GM21390 (cell line): ENCODE measurements around the gene IL22.

Source experiments
- ATAC-seq: cut with Tn5 transposase; IDR thresholded peaks from one replicate; pipeline ENCODE4 v1.9.1; 2021; ENCODE audit not compliant: unreplicated experiment

Gene IL22, protein sequence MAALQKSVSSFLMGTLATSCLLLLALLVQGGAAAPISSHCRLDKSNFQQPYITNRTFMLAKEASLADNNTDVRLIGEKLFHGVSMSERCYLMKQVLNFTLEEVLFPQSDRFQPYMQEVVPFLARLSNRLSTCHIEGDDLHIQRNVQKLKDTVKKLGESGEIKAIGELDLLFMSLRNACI

DNA sequence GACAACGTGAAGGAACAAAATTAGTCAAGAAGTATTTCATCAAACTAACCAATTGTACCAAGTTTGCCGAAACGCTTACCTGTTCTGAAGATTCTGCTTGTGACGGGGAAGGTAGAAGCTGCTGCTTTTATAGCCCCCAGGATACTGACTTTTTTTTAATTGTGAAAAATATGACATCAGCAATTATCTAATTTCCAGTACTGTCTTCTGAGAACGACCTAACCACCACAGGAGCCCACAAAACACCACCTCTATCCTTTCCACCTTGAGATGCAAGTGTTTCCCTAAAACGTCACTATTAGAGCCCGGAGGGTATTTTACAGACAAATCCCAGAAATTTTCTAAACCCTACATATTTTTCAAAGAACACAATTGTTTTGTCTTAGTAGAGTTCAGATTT is at the start of gene IL22:
IL22 (minus strand) TSS at position 101 of the 400 bp plus-strand sequence. CDS start 156 bp downstream, outside the sequence.
- ATAC-seq, result no peak

DNA sequence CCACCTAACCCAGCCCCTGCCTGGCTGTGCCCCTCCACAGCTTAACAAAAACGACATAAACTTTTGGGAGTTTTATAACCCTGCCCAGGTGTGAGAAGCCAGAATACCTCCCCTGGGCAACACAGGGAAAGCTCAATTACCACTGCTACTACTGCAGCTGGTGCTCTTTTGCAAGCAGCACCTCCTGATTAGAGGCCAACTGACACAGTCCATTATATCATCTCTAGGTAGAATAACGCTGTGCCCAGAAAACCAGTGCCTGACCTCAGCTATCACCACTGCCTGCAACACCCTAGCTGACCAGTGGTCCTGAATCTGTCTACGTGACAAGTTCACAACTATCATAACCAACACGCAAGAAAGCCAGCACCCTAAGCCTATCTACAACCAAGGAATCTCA is 44.5 kb upstream of the IL22 start:
- no peak for ATAC-seq

DNA sequence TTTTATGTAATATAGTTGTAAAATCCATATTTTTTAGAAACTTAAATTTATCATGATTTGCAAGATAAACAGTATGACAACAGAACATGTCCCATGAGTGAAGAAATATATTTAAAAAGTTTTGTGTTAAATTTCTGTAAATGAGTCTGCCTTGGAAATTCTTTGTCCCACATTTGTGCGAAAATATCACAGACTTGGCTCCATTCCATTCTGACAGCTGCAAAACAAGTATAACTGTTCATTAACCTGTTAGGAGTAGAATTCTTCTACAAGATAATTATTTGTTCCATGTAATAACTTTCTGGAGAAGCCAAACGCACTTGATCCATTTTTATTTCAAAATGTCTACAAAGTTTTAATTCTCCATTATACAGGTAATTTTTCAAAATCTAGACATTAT is 40.8 kb upstream of the IL22 start:
- ATAC-seq, result no peak

DNA sequence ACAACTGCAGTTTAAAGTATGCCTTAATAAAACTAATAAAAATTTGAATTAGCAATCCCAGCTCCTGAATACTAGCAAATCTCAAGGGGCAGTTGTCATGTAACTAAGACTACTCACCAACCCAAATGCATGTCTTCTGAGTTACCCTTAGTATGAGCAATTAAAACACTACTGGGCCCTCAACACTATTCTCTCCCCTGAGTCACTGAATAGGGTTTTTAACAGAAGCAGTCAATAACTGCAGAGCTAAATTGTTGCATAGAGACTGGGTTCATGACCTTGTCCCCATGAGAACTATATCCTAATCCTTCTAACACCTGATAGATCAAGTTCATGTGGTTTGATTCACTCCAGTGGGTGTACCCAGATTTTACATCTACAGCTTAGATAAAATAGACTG is 39.9 kb upstream of the IL22 start:
- ATAC-seq, result no peak

DNA sequence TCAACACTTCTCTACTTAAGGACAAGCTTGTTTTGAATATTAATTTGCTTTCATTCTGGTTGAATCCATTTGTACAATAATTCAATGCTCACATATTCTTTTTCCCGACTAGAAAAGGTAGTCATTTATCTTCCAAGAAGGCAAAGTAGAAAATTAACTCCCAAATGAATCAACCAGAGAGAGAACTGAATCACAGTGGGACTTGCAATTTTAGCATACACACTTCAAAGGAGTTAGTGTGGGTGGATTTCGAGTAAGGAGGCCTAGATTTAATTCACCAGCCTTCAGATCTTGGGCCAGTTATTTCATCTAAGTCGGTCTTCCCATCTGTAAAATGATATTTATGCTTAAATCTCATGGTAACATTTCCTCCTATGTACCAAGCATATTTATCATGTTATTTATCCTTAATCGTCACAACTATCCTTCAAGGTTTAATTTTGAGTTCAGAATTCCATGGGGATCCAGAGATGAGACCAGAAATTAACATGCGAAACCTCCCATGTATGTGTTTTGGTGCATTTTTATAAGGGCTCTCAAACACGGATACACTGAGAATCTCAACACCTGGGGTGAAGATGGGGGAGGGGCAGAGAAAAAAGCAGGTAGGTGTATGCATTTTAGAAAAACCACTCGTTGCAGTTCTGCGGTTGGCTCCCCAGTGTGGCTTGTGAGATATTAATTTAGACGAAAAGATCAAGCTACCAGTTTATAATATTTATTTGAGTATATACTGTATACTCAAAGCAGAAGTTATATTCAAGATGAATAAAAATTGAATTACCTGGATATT is 38.9 kb upstream of the IL22 start:
- ATAC-seq, result no peak

DNA sequence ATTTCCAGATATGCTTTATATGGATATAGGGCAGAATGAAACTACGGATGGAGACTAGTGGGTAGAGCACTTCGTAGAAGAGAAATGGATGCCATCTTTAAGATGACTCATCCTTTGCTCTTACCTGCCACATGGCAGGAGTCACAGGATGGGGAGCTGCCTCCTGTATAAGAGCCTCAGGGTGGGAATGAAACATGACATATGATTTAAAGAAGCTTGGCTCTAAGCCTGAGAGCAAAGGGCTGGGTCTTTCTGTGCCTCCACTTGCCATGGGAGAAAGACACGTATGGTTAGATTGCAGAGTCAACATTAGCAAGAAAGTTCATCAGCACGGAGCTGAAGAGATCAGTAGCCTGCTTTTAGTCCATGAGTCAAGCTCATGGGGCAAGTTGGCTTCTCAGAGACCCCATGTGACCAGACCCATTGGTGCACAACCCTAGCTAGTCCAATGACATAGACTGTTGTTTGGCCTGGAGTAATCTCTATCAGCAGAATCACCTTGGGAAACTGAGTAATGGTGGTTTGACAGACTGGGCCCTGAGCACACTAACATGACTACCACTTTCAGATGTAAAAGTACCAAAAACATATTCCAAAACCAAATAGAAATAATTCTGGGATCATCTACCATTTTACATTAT is 38.1 kb upstream of the IL22 start:
- ATAC-seq, result no peak

DNA sequence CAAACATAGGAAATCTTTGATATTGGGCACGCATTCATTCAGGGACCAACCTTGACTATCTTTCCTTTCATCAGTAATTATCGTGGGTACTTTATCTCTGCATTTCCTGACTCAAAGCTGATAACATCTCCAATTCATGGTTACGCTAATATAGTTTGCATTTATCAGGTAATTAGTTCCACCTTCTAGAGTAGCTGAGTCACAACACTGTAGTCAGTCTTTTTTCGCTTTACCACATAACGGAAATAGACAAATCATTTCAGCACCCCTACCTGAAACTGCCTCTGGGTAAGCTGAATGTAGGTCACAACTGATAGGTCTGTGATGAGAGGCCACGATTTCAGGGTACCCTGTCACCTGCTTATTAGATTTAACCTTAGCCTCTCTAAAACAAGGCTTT is 36.7 kb upstream of the IL22 start:
- peak; percentile 99 for ATAC-seq

DNA sequence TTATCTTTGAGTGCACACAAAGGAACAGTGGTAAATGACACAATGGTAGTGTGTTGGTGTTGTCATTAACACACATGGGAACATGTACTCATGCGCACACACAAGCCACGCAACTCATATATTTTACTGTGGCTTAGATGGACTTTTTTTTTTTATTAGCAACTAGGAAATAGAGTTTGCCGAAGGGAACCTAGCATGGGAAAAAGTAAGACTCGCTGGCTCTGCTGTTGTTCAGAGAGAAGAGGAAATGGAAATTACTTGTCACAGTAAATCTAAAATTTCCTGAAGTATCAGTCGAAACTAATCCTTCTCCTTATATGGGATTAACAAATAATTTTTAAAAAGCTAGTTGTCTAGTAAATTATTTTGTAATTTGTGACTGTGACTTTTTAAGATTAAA is 33.7 kb upstream of the IL22 start:
- ATAC-seq, result no peak

DNA sequence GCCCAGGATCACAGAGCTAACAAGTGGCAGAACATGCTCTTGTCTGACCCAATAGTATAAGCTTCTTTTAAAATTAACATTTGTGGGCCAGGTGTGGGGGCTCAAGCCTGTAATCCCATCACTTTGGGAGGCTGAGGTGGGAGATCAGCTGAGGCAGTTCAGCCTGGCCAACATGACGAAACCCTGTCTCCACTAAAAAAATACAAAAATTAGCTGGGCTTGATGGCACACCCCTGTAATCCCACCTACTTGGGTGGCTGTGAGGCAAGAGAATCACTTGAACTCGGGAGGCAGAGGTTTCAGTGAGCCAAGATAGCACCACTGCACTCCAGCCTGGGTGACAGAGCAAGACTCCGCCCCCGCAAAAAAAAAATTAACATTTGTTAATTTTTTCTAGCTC is 33.0 kb upstream of the IL22 start:
- no peak for ATAC-seq

DNA sequence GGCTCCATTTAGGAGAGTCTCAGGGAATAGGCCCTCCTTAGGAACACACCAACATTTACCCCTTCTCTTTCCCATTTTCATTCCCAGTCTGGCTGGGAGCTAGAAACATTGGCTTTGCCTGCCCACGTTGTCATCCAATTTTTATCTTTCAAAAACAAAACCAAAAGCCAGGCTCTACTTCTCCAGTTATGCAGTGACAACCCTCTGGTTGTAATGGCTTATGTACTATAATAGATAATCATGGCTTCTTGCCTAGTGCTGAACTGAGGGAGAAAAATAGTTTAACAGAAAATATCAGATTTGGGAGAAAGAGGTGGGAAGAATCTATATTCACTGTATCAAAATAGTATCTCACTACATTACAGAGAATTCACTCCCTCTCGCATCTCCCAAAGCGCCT is 32.1 kb upstream of the IL22 start:
- no peak for ATAC-seq

DNA sequence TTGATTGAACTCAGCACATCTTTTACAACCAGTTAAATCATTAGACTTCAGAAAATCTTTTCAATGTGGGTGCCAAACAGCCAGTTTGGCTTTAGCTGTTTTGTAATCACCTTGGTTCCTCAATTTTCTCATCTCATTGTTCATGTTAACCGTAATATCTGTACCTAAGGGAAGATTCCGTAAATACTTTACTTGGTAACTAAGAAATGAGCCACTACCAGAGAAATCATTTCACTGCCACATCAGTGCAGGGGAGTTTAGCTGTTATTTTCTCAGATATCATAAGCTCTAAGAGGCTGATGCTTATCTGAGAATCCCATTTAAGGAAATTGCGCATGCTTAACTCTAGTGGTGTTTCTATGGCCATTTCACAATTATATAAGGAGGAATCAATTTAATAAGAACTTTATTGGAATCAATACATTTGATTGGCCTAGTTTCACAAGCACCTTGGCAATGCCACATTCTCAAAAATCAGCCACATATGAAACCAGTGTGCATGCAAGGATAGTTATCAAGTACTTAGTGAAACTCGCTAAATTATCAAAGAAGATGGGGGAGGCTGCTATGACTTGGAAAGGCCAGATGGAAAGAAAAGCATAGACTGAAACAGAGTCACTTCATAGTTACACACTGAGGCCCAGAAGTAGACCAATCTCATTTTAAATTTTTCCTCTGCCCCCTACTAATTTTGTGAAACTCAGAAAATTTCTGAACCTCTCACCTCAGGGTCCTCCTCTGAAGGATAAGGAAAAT is 28.1 kb upstream of the IL22 start:
- no peak for ATAC-seq

DNA sequence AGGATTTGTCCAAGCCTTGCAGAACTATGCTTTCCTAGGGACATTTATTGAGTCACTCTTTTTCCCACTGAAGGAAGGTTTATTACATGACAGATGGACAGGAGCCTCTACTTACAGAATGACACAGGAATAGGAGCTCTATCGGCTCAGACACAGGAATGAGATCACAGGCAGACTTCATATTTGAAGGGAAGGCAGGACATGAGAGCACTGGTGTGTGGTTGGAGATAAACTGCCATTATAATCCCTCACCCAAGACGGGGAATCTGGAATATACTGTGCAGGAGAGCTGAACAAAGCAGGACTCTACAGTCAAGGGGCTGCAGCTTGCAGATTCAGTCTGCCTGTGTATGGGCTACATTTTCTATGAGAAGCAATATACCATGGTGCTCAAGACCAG is 26.8 kb upstream of the IL22 start:
- ATAC-seq, result no peak

DNA sequence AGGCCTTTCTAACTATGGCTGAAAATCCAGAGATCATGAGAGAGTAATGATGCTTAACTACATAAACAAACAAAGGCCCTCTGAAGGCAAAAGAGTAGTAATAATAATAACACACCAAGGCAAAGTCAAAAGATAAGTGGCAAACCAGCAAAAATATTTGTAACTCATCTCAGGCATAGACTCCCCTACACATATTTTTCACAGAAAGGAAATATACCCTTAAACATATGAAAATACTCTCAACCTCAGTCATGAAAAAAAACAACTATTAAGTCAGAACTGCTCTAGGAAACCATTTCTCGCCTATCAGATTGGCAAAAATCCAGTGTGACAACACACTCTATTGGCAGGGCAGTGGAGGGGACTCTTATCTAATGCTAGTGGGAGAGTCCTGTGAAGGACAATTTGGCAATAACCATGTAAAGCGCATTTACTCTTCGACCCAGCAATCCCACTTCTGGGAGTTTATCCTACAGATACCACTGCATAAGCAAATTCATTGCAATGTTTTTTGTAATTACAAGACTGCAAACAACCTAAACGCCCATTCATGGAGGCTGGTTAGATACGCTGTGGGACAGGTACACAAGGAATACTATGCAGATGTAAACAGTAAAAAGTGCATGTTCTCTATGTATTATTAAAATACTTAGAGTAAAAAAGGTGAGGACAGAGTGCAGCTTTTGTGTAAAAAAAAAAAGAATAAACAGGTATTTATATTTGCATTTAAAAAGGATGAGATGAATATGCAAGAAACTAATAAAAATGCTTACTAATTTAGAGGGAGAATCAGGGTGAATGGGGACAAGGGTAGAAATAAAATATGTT is 26.0 kb upstream of the IL22 start:
- ATAC-seq, result no peak

DNA sequence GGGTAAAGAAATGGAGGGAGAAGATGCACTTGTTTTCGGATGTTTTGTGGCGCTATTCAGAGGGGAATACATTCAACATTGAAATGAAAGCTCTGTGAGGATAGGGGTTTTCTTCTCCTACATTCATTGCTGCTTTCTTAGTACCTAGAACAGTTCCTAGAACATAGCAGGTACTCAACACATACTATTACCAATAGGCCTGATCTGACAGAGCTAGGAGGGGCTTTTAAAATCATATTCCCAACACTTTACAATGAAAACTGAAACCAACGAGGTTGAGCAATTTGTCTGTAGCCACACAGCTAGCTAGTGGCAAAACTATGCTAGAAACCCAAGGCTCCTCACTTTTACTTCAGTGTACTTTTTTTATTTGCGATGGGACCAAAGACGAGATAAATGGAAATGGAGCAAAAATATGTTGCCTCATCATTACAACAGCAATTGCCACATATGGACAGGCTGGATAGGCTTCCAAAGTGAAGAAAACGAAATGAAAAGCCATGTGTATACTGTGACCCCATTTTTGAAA is 23.1 kb upstream of the IL22 start:
- ATAC-seq, result no peak

DNA sequence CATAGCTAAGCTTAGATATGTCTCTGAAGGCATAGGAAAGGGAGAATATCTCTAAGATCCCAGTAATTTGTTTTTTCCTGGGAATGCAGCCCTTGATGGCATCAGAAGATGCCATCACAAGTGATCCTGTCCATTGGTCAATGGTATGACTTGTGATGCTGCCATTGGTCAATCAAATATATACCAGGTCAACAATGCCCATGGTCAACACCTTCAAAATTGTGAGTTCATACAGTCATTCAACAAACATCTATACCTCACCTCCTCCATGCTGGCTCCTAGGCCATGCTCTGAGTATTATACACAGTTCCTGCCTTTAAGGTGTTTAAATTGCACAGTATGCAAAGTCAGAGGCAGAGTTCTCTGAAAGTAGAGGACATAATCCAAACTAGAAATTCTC is 19.3 kb upstream of the IL22 start:
- no peak for ATAC-seq

DNA sequence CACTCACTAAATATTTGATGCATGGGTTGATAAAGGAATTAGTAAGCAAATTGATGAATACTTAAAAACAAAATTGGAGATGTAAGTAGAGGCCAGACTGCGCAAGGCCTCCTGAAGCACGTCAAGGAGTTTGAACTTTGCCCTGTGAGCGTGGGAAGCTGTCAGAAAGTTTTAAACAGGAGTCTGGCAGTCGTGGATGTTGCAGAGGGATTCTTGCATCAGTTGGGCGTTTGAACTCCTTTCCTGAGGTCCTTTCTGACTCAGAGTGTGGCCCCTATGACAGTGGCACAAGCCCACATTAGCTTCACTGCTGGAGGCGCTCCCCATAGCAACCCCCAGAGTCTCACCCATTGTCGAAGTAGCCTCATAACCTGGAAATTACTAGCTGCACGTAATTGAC is 17.9 kb upstream of the IL22 start:
- ATAC-seq, result no peak

DNA sequence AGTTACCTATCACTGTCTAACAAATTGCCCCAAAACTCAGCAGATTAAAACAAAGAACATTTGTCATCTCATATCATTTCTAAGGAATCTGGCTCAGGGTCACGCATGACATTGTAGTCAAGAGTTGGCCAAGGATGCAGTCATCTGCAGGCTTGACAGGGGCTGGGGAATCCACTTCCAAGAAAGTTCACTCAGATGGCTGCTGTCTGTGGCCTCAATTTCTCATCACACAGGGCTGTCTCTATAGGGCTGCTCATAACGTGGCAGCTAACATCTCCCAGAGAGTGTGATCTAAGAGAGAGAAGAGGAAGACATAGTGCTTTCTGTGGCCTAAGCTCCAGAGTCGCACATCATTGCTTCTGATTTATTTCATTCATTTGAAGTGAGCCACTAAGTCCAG is 17.0 kb upstream of the IL22 start:
- ATAC-seq, result no peak

DNA sequence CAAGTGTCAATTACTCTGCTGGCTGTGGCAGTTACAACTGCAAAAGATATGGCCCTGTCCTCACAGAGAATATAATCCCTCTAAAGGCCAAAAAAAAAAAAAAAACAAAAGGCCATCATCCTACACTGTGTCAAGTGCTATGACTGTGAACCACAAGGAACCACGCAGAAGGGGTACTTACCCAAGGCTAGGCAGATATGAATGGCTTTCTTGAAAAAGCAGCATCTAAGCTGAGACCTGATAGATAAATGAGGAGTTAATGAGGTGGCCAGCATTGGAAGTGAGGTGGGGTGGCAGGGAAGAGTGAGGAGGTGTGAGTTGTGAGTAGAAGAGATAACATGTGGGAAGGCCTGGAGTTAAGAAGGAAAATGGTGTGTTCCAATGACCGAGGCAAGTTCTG is 16.4 kb upstream of the IL22 start:
- no peak for ATAC-seq

DNA sequence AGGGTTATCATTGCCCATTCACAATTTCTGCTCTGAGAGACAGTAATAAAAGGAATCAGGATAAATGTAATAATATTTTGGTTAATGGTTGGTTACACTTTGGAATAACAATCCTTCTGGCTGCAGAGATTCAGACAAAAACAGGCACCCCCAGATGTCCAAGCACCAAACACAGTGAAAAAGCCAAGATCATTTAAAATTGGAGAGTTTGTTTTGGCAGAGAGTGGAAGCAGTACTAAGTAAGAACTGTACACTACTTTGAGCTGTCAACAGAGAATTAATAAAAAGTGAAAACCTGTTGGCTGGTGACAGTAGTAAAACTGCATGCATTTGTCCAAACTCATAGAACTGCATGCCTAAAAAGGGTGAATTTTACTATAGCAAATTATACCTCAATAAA is 15.6 kb upstream of the IL22 start:
- ATAC-seq, result no peak

DNA sequence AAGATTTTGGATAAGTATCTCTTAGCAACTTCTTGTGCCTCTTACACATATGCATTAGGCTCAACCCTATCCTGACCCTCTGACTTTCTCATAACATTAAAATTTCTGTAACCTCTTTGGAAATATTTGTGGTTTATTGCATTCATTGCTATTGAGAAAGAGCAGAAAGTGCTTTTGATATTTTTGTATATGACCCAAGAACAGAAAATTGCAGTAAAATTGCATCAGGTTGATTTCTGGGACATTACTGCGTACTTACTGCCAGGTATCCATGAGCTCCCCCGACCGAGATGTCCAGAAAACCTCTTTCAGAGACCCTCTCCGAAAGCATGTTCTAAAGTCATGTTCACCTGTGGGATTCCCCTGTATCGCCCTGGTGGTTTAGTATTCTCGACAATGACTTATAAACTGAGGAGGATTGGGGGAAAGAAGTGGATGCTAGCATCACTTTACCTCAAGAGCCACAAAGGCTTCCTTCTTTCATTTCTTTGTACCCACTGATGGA is 14.5 kb upstream of the IL22 start:
- ATAC-seq, result no peak
